ENCODE data around the gene MACROD2. TPM values are rescaled to one million over a fixed set of nuclear protein-coding genes. Genes with fewer than 3 reads are reported as not detected.
"Not testable (repeated sequence)": the region's sequence is repeated elsewhere in the genome, so short reads cannot be mapped to it uniquely, and the experiment has no call there.

Gene MACROD2
- total RNA-seq, 1 donor, result 0.81 TPM

GRCh38 chr20:14959506-14960475 is 964.5 kb downstream of the MACROD2 start:
- no peak for DNase-seq (ENCODE audit: low read depth in 2 of 3, low spot score in 2 of 3)

- no peak for DNase-seq (ENCODE audit: low read depth in 2 of 3, low spot score in 2 of 3)
Observed at GRCh38 chr20:14960831-14961230, 965.5 kb downstream of the MACROD2 start.

GRCh38 chr20:14963262-14963663 is 967.9 kb downstream of the MACROD2 start:
- no peak for DNase-seq (ENCODE audit: low read depth in 2 of 3, low spot score in 2 of 3)

GRCh38 chr20:14966203-14966602 is 970.9 kb downstream of the MACROD2 start:
- DNase-seq (ENCODE audit: low read depth in 2 of 3, low spot score in 2 of 3), result no peak

- DNase-seq (ENCODE audit: low read depth in 2 of 3, low spot score in 2 of 3), result no peak
Observed at GRCh38 chr20:14966808-14967207, 971.5 kb downstream of the MACROD2 start.

- DNase-seq (ENCODE audit: low read depth in 2 of 3, low spot score in 2 of 3), result no peak
Observed at GRCh38 chr20:14972256-14972655, 976.9 kb downstream of the MACROD2 start.

- DNase-seq (ENCODE audit: low read depth in 2 of 3, low spot score in 2 of 3), result no peak
Observed at GRCh38 chr20:14972690-14973089, 977.4 kb downstream of the MACROD2 start.

- no peak for DNase-seq (ENCODE audit: low read depth in 2 of 3, low spot score in 2 of 3)
Observed at GRCh38 chr20:14979453-14979986, 984.2 kb downstream of the MACROD2 start.

GRCh38 chr20:14981486-14981885 is 986.2 kb downstream of the MACROD2 start:
- not testable (repeated sequence) for DNase-seq (ENCODE audit: low read depth in 2 of 3, low spot score in 2 of 3)

GRCh38 chr20:14982324-14982723 is 987.0 kb downstream of the MACROD2 start:
- not testable (repeated sequence) for DNase-seq (ENCODE audit: low read depth in 2 of 3, low spot score in 2 of 3)

GRCh38 chr20:14984305-14984704 is 989.0 kb downstream of the MACROD2 start:
- no peak for DNase-seq (ENCODE audit: low read depth in 2 of 3, low spot score in 2 of 3)

- DNase-seq (ENCODE audit: low read depth in 2 of 3, low spot score in 2 of 3), result no peak
Observed at GRCh38 chr20:14984768-14985622, 989.7 kb downstream of the MACROD2 start.

GRCh38 chr20:14986026-14986655 is 990.8 kb downstream of the MACROD2 start:
- DNase-seq (ENCODE audit: low read depth in 2 of 3, low spot score in 2 of 3), result no peak

GRCh38 chr20:14986656-14987055 is 991.3 kb downstream of the MACROD2 start:
- no peak for DNase-seq (ENCODE audit: low read depth in 2 of 3, low spot score in 2 of 3)

GRCh38 chr20:14989535-14990290 is 994.4 kb downstream of the MACROD2 start:
- DNase-seq (ENCODE audit: low read depth in 2 of 3, low spot score in 2 of 3), result no peak

- DNase-seq (ENCODE audit: low read depth in 2 of 3, low spot score in 2 of 3), result no peak
Observed at GRCh38 chr20:14991023-14991422, 995.7 kb downstream of the MACROD2 start.

- DNase-seq (ENCODE audit: low read depth in 2 of 3, low spot score in 2 of 3), result no peak
Observed at GRCh38 chr20:14992153-14992552, 996.8 kb downstream of the MACROD2 start.

- no peak for DNase-seq (ENCODE audit: low read depth in 2 of 3, low spot score in 2 of 3)
Observed at GRCh38 chr20:14992961-14993360, 997.6 kb downstream of the MACROD2 start.

- DNase-seq (ENCODE audit: low read depth in 2 of 3, low spot score in 2 of 3), result no peak
Observed at GRCh38 chr20:14996883-14997672, 1001.8 kb downstream of the MACROD2 start.

All from hematopoietic multipotent progenitor cell (in vitro differentiated cells).